Measurements from ENCODE around the gene CDH3.

Gene CDH3

GRCh38 chr16:68644715-68645493, at the start of gene CDH3:
Gene CDH3 (plus strand): TSS chr16:68645310. CDS start chr16:68645380, 70 bp downstream.
- TF ChIP-seq, protein P1, sequence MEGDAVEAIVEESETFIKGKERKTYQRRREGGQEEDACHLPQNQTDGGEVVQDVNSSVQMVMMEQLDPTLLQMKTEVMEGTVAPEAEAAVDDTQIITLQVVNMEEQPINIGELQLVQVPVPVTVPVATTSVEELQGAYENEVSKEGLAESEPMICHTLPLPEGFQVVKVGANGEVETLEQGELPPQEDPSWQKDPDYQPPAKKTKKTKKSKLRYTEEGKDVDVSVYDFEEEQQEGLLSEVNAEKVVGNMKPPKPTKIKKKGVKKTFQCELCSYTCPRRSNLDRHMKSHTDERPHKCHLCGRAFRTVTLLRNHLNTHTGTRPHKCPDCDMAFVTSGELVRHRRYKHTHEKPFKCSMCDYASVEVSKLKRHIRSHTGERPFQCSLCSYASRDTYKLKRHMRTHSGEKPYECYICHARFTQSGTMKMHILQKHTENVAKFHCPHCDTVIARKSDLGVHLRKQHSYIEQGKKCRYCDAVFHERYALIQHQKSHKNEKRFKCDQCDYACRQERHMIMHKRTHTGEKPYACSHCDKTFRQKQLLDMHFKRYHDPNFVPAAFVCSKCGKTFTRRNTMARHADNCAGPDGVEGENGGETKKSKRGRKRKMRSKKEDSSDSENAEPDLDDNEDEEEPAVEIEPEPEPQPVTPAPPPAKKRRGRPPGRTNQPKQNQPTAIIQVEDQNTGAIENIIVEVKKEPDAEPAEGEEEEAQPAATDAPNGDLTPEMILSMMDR (IDR thresholded peaks at IDR 0.05; ENCODE audit: extremely low read depth, missing control alignments) = no peak
- peak; percentile 48 for DNase-seq (ENCODE audit: low spot score)

GRCh38 chr16:68596266-68596665, 48.8 kb upstream of the CDH3 start:
- TF ChIP-seq, protein P1 (IDR thresholded peaks at IDR 0.05; ENCODE audit: extremely low read depth, missing control alignments) = no peak
- DNase-seq (ENCODE audit: low spot score) = no peak

GRCh38 chr16:68599586-68599985, 45.5 kb upstream of the CDH3 start:
- TF ChIP-seq, protein P1 (IDR thresholded peaks at IDR 0.05; ENCODE audit: extremely low read depth, missing control alignments) = no peak
- DNase-seq (ENCODE audit: low spot score) = no peak

- TF ChIP-seq, protein P1 (IDR thresholded peaks at IDR 0.05; ENCODE audit: extremely low read depth, missing control alignments) = no peak
- DNase-seq (ENCODE audit: low spot score) = no peak
Measured at GRCh38 chr16:68605746-68606145, 39.4 kb upstream of the CDH3 start.

- no peak for DNase-seq (ENCODE audit: low spot score)
- TF ChIP-seq, protein P1 (IDR thresholded peaks at IDR 0.05; ENCODE audit: extremely low read depth, missing control alignments) = no peak
Measured at GRCh38 chr16:68607443-68607842, 37.7 kb upstream of the CDH3 start.

DNA sequence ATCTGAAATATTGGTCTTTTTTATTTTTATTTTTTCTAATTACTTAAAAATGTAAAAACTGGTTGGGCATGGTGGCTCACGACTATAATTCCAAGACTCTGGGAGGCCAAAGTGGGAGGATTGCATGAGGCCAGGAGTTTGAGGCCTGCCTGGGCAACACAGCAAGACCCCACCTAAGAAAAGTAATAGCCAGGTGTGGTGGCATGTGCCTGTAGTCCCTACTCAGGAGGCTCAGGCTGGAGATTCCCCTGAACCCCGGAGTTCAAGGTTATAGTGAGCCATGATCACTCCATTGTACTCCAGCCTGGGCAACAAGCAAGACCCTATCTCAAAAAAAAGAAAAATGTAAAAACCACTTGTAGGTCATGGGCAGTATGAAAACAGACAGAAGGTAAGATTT, 36.8 kb upstream of the CDH3 start:
- TF ChIP-seq, protein P1 (IDR thresholded peaks at IDR 0.05; ENCODE audit: extremely low read depth, missing control alignments) = no peak

DNA sequence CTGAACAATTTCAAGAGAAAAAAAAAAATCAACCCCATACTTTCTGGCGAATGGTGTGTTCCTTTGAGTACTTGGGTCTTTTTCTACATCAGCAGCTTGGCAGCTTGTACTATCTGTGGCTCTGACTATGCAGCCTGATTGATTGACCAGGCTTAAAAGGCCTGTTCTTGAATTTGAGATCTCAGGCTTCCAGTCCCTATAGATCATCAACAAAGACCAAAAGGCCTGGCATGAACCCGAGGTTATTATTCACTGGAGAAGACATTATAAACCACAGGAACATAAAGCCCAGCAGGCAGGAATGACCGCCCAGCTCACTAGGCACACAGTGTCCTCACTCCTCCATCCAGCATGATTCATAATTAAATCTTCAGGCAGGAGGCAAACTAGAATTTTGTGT, 32.1 kb upstream of the CDH3 start:
- TF ChIP-seq, protein P1 (IDR thresholded peaks at IDR 0.05; ENCODE audit: extremely low read depth, missing control alignments) = no peak
- no peak for DNase-seq (ENCODE audit: low spot score)

More for the DNA sequence above, 36.8 kb upstream of the CDH3 start:
- DNase-seq (ENCODE audit: low spot score) = no peak
